H1 (cell line): ENCODE measurements around the gene ADPRM. TPM values are rescaled to one million over a fixed set of nuclear protein-coding genes. Genes with fewer than 3 reads are reported as not detected.

Experiments
- CTCF ChIA-PET: fragments of 300-600 bp; sonication (Branson Sonifier 250); formaldehyde crosslinking; loops from one replicate; lab custom pipeline; 2021; ENCODE audit not compliant: partially characterized antibody; lab: Charles Lee
- POLR2A ChIA-PET: fragments of 300-600 bp; sonication (Branson Sonifier 250); formaldehyde crosslinking; loops from one replicate; lab custom pipeline; 2021; ENCODE audit warnings: inconsistent platforms; ENCODE audit not compliant: partially characterized antibody; lab: Charles Lee
- DNase-seq, 2 experiments: peaks; one replicate each; pipeline versions ENCODE4 v3.0.0 to v3.0.0-alpha.2; 2010 to 2022; ENCODE audit warnings: low spot score in 2 of 2, low read depth in 1 of 2, mixed read lengths in 1 of 2
- FAIRE-seq: peaks from 2 replicates; lab custom pipeline; 2011; peaks lifted over from hg19 to GRCh38; lab: Jason Lieb, UNC
- H2AFZ ChIP-seq: 2 replicates; pipeline ENCODE4 v1.8.1; 2012; ENCODE audit warnings: low read length, inconsistent platforms
- H2AK5ac ChIP-seq: 2 replicates; pipeline ENCODE4 v1.6.1; 2013; ENCODE audit warnings: low read depth, low read length
- H2BK120ac ChIP-seq: replicated peaks from 2 replicates; pipeline ENCODE3; 2013; ENCODE audit warnings: low read depth, low read length, inconsistent platforms
- H2BK12ac ChIP-seq: 2 replicates; pipeline ENCODE4 v1.6.1; 2013; ENCODE audit warnings: low read depth, low read length
- H2BK15ac ChIP-seq: 2 replicates; pipeline ENCODE4 v1.6.1; 2013; ENCODE audit warnings: low read length
- H2BK20ac ChIP-seq: 2 replicates; pipeline ENCODE4 v1.6.1; 2013; ENCODE audit warnings: low read length
- H2BK5ac ChIP-seq: 2 replicates; pipeline ENCODE4 v1.6.1; 2013; ENCODE audit warnings: low read depth, low read length
- H3K14ac ChIP-seq: 2 replicates; pipeline ENCODE4 v1.6.1; 2013; ENCODE audit warnings: inconsistent platforms; ENCODE audit not compliant: insufficient read length
- H3K18ac ChIP-seq: 2 replicates; pipeline ENCODE4 v1.6.1; 2013; ENCODE audit warnings: low read length; ENCODE audit errors: extremely low read depth
- H3K23ac ChIP-seq: 2 replicates; pipeline ENCODE4 v1.6.1; 2013; ENCODE audit warnings: inconsistent platforms; ENCODE audit not compliant: insufficient read length
- H3K23me2 ChIP-seq: 2 replicates; pipeline ENCODE4 v1.6.1; 2013; ENCODE audit warnings: low read depth, low read length
- H3K27ac ChIP-seq: 2 replicates; pipeline ENCODE4 v1.6.1; 2011; ENCODE audit warnings: low read depth, low read length, inconsistent platforms
- H3K27me3 ChIP-seq, 4 experiments: replicated peaks in 1 of 4; 1 replicate in 1 of 4; 2 replicates in 3 of 4; pipeline versions ENCODE4 v1.6.1 to v1.8.1; 2011 to 2013; ENCODE audit warnings: low read length in 3 of 4, mild to moderate bottlenecking in 3 of 4, inconsistent platforms in 2 of 4, mixed read lengths in 2 of 4, moderate library complexity in 1 of 4; ENCODE audit not compliant: control insufficient read depth in 3 of 4, insufficient read depth in 3 of 4; ENCODE audit errors: extremely low read depth in 1 of 4
- H3K36me3 ChIP-seq, 4 experiments: 2 replicates each; pipeline versions ENCODE4 v1.6.1 to v1.8.1; 2011 to 2013; ENCODE audit warnings: mild to moderate bottlenecking in 4 of 4, low read length in 3 of 4, moderate library complexity in 2 of 4, control low read depth in 1 of 4, inconsistent platforms in 1 of 4; ENCODE audit not compliant: insufficient read depth in 4 of 4, control insufficient read depth in 2 of 4
- H3K4ac ChIP-seq: replicated peaks from 2 replicates; pipeline ENCODE3; 2013; ENCODE audit warnings: low read length, low read depth, mixed read lengths, inconsistent platforms; ENCODE audit not compliant: insufficient read length
- H3K4me1 ChIP-seq, 4 experiments: replicated peaks in 1 of 4; 1 replicate in 1 of 4; 2 replicates in 3 of 4; pipeline versions ENCODE4 v1.6.1 to v1.8.1; 2011 to 2013; ENCODE audit warnings: low read length in 3 of 4, inconsistent platforms in 2 of 4, mixed read lengths in 1 of 4; ENCODE audit not compliant: insufficient read depth in 4 of 4, control insufficient read depth in 3 of 4
- H3K4me2 ChIP-seq, 2 experiments: 2 replicates each; pipeline versions ENCODE4 v1.6.1 to v1.8.1; 2011 to 2013; ENCODE audit warnings: low read depth in 2 of 2, low read length in 2 of 2, control low read depth in 1 of 2, inconsistent platforms in 1 of 2, mild to moderate bottlenecking in 1 of 2; ENCODE audit not compliant: insufficient read depth in 1 of 2
- H3K4me3 ChIP-seq, 4 experiments: fragments of 200-600, 300-600 bp in 1 of 4; sonication (generic), shearing (Covaris generic), sonication (Bioruptor Twin) in 1 of 4; 2 replicates each; pipeline versions ENCODE4 v1.5.1 to v1.8.1; 2011 to 2016; ENCODE audit warnings: low read length in 4 of 4, low read depth in 3 of 4, control low read depth in 2 of 4, inconsistent platforms in 2 of 4, mild to moderate bottlenecking in 2 of 4, mixed read lengths in 1 of 4, moderate library complexity in 1 of 4; ENCODE audit not compliant: insufficient read depth in 2 of 4; ENCODE audit errors: extremely low read depth in 1 of 4
- H3K56ac ChIP-seq: replicated peaks from 2 replicates; pipeline ENCODE3; 2013; ENCODE audit warnings: low read depth, mild to moderate bottlenecking, mixed read lengths, low read length, inconsistent platforms; ENCODE audit not compliant: insufficient read length
- H3K79me1 ChIP-seq: 2 replicates; pipeline ENCODE4 v1.6.1; 2013; ENCODE audit warnings: low read depth, low read length, control low read depth
- H3K79me2 ChIP-seq, 2 experiments: 2 replicates each; pipeline versions ENCODE4 v1.6.1 to v1.8.1; 2012 to 2013; ENCODE audit warnings: low read length in 2 of 2, mild to moderate bottlenecking in 2 of 2, inconsistent platforms in 1 of 2; ENCODE audit not compliant: insufficient read depth in 2 of 2, control insufficient read depth in 1 of 2
- H3K9ac ChIP-seq, 4 experiments: replicated peaks in 1 of 4; 1 replicate in 1 of 4; 2 replicates in 3 of 4; pipeline versions ENCODE4 v1.6.1 to v1.8.1; 2011 to 2013; ENCODE audit warnings: low read depth in 3 of 4, low read length in 3 of 4, control low read depth in 2 of 4, mild to moderate bottlenecking in 2 of 4, moderate library complexity in 2 of 4, inconsistent platforms in 1 of 4; ENCODE audit errors: extremely low read depth in 1 of 4
- H3K9me3 ChIP-seq, 2 experiments: 2 replicates each; pipeline versions ENCODE4 v1.6.1 to v1.8.1; 2012 to 2013; ENCODE audit warnings: mild to moderate bottlenecking in 2 of 2, moderate library complexity in 2 of 2, control low read depth in 1 of 2, inconsistent platforms in 1 of 2, low read depth in 1 of 2, low read length in 1 of 2, mixed read lengths in 1 of 2; ENCODE audit not compliant: insufficient read depth in 2 of 2
- H4K20me1 ChIP-seq, 2 experiments: replicated peaks in 1 of 2; 2 replicates each; pipeline versions ENCODE3 to v1.8.1; 2011 to 2013; ENCODE audit warnings: inconsistent platforms in 2 of 2, low read length in 2 of 2, mild to moderate bottlenecking in 1 of 2; ENCODE audit not compliant: insufficient read depth in 2 of 2, control insufficient read depth in 1 of 2
- H4K5ac ChIP-seq: 2 replicates; pipeline ENCODE4 v1.6.1; 2013; ENCODE audit warnings: low read length, low read depth, mixed read lengths, inconsistent platforms; ENCODE audit not compliant: insufficient read length
- H4K8ac ChIP-seq: 2 replicates; pipeline ENCODE4 v1.8.0; 2013; ENCODE audit warnings: mild to moderate bottlenecking, moderate library complexity, low read length, inconsistent platforms; ENCODE audit not compliant: insufficient read depth; ENCODE audit errors: extremely low read depth
- H4K91ac ChIP-seq: replicated peaks from 2 replicates; pipeline ENCODE3; 2013; ENCODE audit warnings: low read length, mixed read lengths, inconsistent platforms; ENCODE audit not compliant: insufficient read length
- CHD1 ChIP-seq: IDR thresholded peaks from 2 replicates; pipeline ENCODE4 v1.6.1; 2012; ENCODE audit warnings: low read depth, low read length, improper control_type of control experiment
- MAX ChIP-seq: IDR thresholded peaks from 2 replicates; pipeline ENCODE4 v1.6.1; 2012; ENCODE audit warnings: inconsistent platforms
- PHF8 ChIP-seq: fragments of 200-600 bp; sonication (generic); conservative IDR thresholded peaks from 2 replicates; pipeline ENCODE4 v1.7.1; 2012; ENCODE audit warnings: low read depth, mild to moderate bottlenecking, inconsistent platforms, low read length, moderate library complexity
- SRF ChIP-seq: IDR thresholded peaks from 2 replicates; pipeline ENCODE4 v1.6.1; 2011; ENCODE audit warnings: mild to moderate bottlenecking, low read depth, low read length, moderate library complexity
- WGBS, 2 experiments: shearing (Covaris generic) in 1 of 2; methylation state at CpG; one replicate each; pipeline versions ENCODE4 v1.1.6 to v1.1.7; 2013 to 2015; ENCODE audit warnings: low lambda C conversion rate in 2 of 2, mixed read lengths in 2 of 2, inconsistent platforms in 1 of 2, low coverage in 1 of 2, missing lambda C conversion rate in 1 of 2; ENCODE audit not compliant: insufficient replicate concordance in 2 of 2, insufficient coverage in 1 of 2, insufficient read length in 1 of 2; ENCODE audit errors: extremely low coverage in 1 of 2, missing lambda C conversion rate in 1 of 2; 5-methylcytosine and 5-hydroxymethylcytosine counted together
- polyA plus RNA-seq, 7 experiments: library from polyadenylated mRNA; depleted of rRNA in 3 of 7; stranded (reverse) in 5 of 7; unstranded in 2 of 7; fragments of >200 nt in 5 of 7; fragments of 200-250 nt in 2 of 7; gene quantifications; 1 replicate in 5 of 7; 2 replicates in 1 of 7; 4 replicates in 1 of 7; pipeline versions ENCODE4 v1.2.1 to v1.2.3, GENCODE V29; 2011 to 2013; ENCODE audit warnings: missing spikeins in 2 of 7, mixed read lengths in 2 of 7
- total RNA-seq: library from RNA; stranded (reverse); fragmentation: NEBNext Ultra II Directional; extraction: Animal tissue kit (Norgen Biotek cat#: 25700); gene quantifications from 2 replicates; pipeline ENCODE4 v1.2.1, GENCODE V29; 2021

Gene ADPRM
- total and polyA plus RNA-seq, 2 of the 8 experiments (the other 6 are each of a cell fraction or from before 2014, with no cell fraction given) = 6.7 to 7.9 TPM

GRCh38 chr17:10735821-10736220 lies 38.4 kb downstream of the ADPRM start:
- no peaks in the 10 kb centered on the region for H3K79me2 ChIP-seq
- 94% methylated on average over 4 of the region's 4 CpGs; no CpG with 5 or more reads in 1 of the 2 experiments for WGBS, 2 experiments
- no peak overlapping the region for H3K18ac ChIP-seq
- POLR2A ChIA-PET = interaction anchor here (1.5 kb wide), 1 partner anchor 11 kb away, joined by 3 read pairs; no protein-coding TSS in a partner anchor
- no peak overlapping the region for H3K4ac ChIP-seq
- H4K8ac ChIP-seq = no peak overlapping the region
- H3K23me2 ChIP-seq = no peaks in the 10 kb centered on the region; the same call in 1 of the 2 replicates
- peaks cover 0 to 2% of the 10 kb centered on the region in 2 experiments; a peak in 1 of 4 replicates for H3K9me3 ChIP-seq
- no peak overlapping the region for H3K4me2 ChIP-seq
- no peaks in the 10 kb centered on the region for H3K27me3 ChIP-seq
- no peak overlapping the region for H4K91ac ChIP-seq
- H2AFZ ChIP-seq = no peak overlapping the region
- H4K20me1 ChIP-seq = no peaks in the 10 kb centered on the region
- CTCF ChIA-PET = interaction anchor here (0.6 to 8.1 kb wide), 20 partner anchors 12 to 1199 kb away, joined by 3 to 88 read pairs (median 10); partner anchors contain the start of gene PIRT
- no peak overlapping the region for H2BK12ac ChIP-seq
- no peak overlapping the region for H3K27ac ChIP-seq
- no peak overlapping the region for H3K9ac ChIP-seq
- no peaks in the 10 kb centered on the region for H3K79me1 ChIP-seq
- no peak overlapping the region for H2AK5ac ChIP-seq
- DNase-seq (no peak), FAIRE-seq (no peak)
- no peak overlapping the region for H2BK5ac ChIP-seq
- H3K14ac ChIP-seq = no peak overlapping the region
- H2BK120ac ChIP-seq = no peak overlapping the region
- no peak overlapping the region for H2BK15ac ChIP-seq
- H4K5ac ChIP-seq = no peak overlapping the region
- TF ChIP-seq PHF8 (no peak), SRF (no peak), CHD1 (no peak), MAX (no peak)
- no peak overlapping the region for H3K23ac ChIP-seq
- H3K36me3 ChIP-seq = no peaks in the 10 kb centered on the region
- H3K4me1 ChIP-seq = peaks cover 0 to 10% (median 3%) of the 10 kb centered on the region in 4 experiments; a peak in 4 of 7 replicates
- H3K56ac ChIP-seq = no peak overlapping the region
- H3K4me3 ChIP-seq = no peak overlapping the region
- H2BK20ac ChIP-seq = no peak overlapping the region
